ENCODE results near the gene RNF32.

DNA sequence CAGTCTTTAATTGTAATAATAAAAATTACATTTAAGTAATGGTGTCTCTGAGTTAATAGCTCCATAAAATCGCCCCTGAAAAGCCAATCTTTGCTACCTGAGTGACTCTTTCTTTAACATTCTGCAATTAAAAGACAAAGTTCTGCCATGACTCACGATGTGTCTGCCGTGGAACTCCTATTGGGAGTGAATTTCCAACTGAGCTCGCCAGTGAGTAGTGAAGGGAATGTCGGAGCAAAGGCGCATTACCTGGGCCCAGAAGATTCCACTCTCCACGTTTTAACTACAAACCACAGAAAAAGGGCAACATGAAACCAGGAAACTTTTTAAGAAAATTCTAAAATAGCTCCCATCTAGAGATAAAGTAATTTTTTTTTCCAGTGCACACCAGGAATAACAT, 36.9 kb upstream of the RNF32 start:
- TF ChIP-seq, protein P1, sequence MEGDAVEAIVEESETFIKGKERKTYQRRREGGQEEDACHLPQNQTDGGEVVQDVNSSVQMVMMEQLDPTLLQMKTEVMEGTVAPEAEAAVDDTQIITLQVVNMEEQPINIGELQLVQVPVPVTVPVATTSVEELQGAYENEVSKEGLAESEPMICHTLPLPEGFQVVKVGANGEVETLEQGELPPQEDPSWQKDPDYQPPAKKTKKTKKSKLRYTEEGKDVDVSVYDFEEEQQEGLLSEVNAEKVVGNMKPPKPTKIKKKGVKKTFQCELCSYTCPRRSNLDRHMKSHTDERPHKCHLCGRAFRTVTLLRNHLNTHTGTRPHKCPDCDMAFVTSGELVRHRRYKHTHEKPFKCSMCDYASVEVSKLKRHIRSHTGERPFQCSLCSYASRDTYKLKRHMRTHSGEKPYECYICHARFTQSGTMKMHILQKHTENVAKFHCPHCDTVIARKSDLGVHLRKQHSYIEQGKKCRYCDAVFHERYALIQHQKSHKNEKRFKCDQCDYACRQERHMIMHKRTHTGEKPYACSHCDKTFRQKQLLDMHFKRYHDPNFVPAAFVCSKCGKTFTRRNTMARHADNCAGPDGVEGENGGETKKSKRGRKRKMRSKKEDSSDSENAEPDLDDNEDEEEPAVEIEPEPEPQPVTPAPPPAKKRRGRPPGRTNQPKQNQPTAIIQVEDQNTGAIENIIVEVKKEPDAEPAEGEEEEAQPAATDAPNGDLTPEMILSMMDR (IDR thresholded peaks at IDR 0.05): no peak
- TF ChIP-seq POLR2A (IDR thresholded peaks at IDR 0.05) (no peak), POLR2AphosphoS5 (IDR thresholded peaks at IDR 0.05) (no peak)

Measured in upper lobe of left lung (tissue), 4 donors.